Nephron (organoid): Measurements from ENCODE around the gene EEF1G.
"Not testable (repeated sequence)": the region's sequence is repeated elsewhere in the genome, so short reads cannot be mapped to it uniquely, and the experiment has no call there.

ENCODE experiments used
- H3K27ac Mint-ChIP-seq, 3 experiments: 2 replicates each; pipeline ENCODE4 v1.8.0; 2020; ENCODE audit warnings: mixed read lengths in 3 of 3, mild to moderate bottlenecking in 2 of 3, moderate library complexity in 1 of 3
- H3K27me3 Mint-ChIP-seq: 2 replicates; pipeline ENCODE4 v1.8.0; 2021; ENCODE audit warnings: low read depth, mild to moderate bottlenecking, moderate library complexity, mixed read lengths
- H3K36me3 Mint-ChIP-seq: 2 replicates; pipeline ENCODE4 v1.8.0; 2020; ENCODE audit warnings: low read depth, mixed read lengths
- H3K4me1 Mint-ChIP-seq: 2 replicates; pipeline ENCODE4 v1.8.0; 2020; ENCODE audit warnings: mixed read lengths
- H3K4me3 Mint-ChIP-seq, 3 experiments: 2 replicates each; pipeline ENCODE4 v1.8.0; 2020; ENCODE audit warnings: mild to moderate bottlenecking in 3 of 3, mixed read lengths in 3 of 3, moderate library complexity in 2 of 3
- H3K9me3 Mint-ChIP-seq: 2 replicates; pipeline ENCODE4 v1.8.0; 2020; ENCODE audit warnings: mixed read lengths
- TF ChIP-seq, protein P1 (sequence below), 3 experiments: fragments of 200-600 bp; sonication (generic); IDR thresholded peaks; one replicate each; pipeline ENCODE4 v1.5.0; 2021; ENCODE audit warnings: antibody characterized with exemption in 3 of 3; ENCODE audit not compliant: unreplicated experiment in 3 of 3

The EEF1G gene

DNA sequence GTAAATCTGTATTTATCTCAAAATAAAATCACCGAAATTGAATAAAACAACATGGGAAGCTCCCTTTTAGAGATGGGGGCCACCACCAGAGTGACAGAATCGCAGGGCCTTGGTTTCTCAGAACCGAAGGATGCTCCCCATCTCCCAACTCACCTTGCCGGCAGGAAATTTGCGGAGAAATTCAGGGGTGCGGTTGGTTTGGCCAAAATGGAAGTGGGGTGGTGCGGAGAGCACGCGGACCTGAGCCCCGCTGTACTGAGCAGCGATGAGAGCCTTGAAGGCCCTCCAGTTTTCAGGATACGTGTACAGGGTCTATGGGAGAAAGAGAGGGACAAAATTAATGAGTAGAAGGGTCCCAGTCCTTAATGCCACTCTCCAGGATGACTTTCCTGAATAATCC, 1.3 kb downstream of the EEF1G start:
- Mint-ChIP-seq H3K4me3 (peak overlapping the region; percentile 97 to 100 (median 97)), H3K27ac (peak overlapping the region; percentile 31 to 97 (median 97))
- TF ChIP-seq, protein P1, sequence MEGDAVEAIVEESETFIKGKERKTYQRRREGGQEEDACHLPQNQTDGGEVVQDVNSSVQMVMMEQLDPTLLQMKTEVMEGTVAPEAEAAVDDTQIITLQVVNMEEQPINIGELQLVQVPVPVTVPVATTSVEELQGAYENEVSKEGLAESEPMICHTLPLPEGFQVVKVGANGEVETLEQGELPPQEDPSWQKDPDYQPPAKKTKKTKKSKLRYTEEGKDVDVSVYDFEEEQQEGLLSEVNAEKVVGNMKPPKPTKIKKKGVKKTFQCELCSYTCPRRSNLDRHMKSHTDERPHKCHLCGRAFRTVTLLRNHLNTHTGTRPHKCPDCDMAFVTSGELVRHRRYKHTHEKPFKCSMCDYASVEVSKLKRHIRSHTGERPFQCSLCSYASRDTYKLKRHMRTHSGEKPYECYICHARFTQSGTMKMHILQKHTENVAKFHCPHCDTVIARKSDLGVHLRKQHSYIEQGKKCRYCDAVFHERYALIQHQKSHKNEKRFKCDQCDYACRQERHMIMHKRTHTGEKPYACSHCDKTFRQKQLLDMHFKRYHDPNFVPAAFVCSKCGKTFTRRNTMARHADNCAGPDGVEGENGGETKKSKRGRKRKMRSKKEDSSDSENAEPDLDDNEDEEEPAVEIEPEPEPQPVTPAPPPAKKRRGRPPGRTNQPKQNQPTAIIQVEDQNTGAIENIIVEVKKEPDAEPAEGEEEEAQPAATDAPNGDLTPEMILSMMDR (IDR thresholded peaks at IDR 0.05; ENCODE audit: unreplicated experiment in 3 of 3), result no peak

DNA sequence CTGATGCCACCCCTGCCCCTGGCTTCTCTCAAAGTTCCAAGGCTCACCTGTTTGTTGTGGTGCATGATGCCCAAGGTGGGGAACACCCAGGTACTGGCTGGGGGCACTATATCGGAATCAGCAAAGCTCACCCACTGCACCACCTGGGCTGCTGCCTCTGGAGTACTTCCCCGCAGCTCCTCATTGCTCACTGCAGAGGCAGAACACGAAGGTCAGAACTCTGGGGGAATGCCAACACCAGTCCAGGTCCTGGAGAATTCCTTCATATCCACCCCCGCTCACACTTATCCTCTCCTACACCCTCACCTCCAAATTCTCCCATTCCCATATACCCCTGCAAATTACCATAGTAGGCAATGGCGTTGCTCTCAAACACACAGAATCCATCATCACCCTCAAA, 2.2 kb downstream of the EEF1G start:
- Mint-ChIP-seq H3K4me1 (peaks cover 46% of the 10 kb centered on the region), H3K36me3 (peaks cover 65% of the 10 kb centered on the region), H3K4me3 (peak overlapping the region; percentile 28 to 97 (median 57)), H3K27ac (peak overlapping the region in 1 of 3 experiments; percentile 34)
- H3K9me3 Mint-ChIP-seq, H3K27me3 Mint-ChIP-seq: not testable (repeated sequence)

More for the DNA sequence above, 1.3 kb downstream of the EEF1G start:
- no peaks in the 10 kb centered on the region for H3K9me3 Mint-ChIP-seq
- H3K4me1 Mint-ChIP-seq, result peaks cover 54% of the 10 kb centered on the region
- peaks cover 65% of the 10 kb centered on the region for H3K36me3 Mint-ChIP-seq
- H3K27me3 Mint-ChIP-seq, result no peaks in the 10 kb centered on the region

DNA sequence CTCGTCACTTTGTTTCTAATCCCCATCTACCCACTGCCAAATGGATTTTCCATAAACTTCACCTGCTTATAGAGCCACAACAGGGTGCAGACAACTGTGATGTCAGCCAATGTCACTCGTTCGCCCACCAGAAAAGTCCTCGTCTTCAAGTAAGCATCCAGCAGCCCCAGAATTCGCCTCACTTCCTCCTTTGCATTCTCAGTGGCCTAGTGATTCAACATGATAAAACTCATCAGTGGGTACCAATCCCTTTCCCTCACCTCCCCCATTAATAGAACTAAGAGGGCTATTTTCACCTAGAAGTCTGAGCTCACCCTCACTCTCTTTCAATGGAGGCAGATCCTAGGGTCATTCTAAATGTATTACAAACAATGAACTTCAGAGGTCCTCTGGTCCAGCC, 2.8 kb downstream of the EEF1G start:
- H3K9me3 Mint-ChIP-seq, H3K27me3 Mint-ChIP-seq: not testable (repeated sequence)
- Mint-ChIP-seq H3K4me1 (peaks cover 46% of the 10 kb centered on the region), H3K27ac (peak overlapping the region in 1 of 3 experiments; percentile 38), H3K36me3 (peaks cover 68% of the 10 kb centered on the region), H3K4me3 (peak overlapping the region; percentile 31 to 67 (median 57))

DNA sequence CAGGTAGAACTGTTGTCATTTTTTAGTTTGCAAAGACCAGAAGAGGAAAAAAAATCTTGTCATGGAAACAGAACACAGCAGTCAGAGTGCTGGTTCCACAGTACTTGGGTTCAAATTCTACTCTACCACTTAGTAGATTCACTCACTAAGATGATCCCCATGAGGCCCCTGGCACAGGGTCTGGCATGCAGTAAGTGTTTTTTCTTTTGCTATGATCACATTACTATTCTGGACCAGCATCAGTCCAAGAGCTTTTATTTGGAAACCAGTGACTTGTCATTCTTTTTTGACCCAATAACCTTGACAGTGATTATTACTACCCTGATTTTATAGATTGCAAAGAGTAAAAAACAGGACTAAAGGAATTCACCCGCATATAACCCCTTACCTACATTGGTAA, 4.1 kb downstream of the EEF1G start:
- TF ChIP-seq, protein P1 (IDR thresholded peaks at IDR 0.05; ENCODE audit: unreplicated experiment in 3 of 3), result no peak
- H3K36me3 Mint-ChIP-seq, result peaks cover 79% of the 10 kb centered on the region
- no peaks in the 10 kb centered on the region for H3K27me3 Mint-ChIP-seq
- H3K4me3 Mint-ChIP-seq, result peak overlapping the region in 1 of 3 experiments; percentile 28
- peaks cover 40% of the 10 kb centered on the region for H3K4me1 Mint-ChIP-seq
- H3K27ac Mint-ChIP-seq, result no peak overlapping the region
- H3K9me3 Mint-ChIP-seq, result no peaks in the 10 kb centered on the region

DNA sequence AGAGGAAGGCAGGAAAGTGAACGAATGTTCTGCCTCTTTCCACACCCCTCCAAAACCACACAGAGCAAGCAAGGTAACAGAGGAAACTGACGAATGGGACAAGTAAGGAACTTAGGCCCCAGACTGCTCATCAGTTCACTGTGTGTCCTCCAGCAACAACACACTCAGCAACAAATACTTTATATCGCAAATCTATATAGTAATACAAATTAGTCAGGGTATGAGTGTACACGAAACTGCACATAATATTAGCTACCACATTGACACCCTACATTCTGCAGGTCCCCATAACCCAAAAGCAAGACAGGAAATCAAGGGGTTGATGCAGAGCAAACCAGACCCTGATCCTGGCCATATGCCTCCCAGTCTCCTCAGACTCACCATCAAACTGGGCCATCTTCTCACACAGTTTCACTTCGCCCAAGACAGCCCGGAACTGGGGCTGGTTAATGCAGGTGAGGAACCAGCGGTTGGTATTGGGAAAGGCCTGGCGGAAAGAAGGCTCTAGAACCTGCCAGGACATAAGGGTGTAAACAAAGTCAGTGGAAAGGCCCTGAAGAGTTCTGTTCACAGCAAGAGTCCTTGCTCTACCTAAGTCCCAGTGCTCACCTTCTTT, 6.6 kb downstream of the EEF1G start:
- Mint-ChIP-seq H3K27me3 (no peaks in the 10 kb centered on the region), H3K27ac (no peak overlapping the region), H3K4me3 (no peak overlapping the region), H3K9me3 (no peaks in the 10 kb centered on the region), H3K36me3 (peaks cover 76% of the 10 kb centered on the region), H3K4me1 (peaks cover 29% of the 10 kb centered on the region)
- TF ChIP-seq, protein P1 (IDR thresholded peaks at IDR 0.05; ENCODE audit: unreplicated experiment in 3 of 3), result no peak

DNA sequence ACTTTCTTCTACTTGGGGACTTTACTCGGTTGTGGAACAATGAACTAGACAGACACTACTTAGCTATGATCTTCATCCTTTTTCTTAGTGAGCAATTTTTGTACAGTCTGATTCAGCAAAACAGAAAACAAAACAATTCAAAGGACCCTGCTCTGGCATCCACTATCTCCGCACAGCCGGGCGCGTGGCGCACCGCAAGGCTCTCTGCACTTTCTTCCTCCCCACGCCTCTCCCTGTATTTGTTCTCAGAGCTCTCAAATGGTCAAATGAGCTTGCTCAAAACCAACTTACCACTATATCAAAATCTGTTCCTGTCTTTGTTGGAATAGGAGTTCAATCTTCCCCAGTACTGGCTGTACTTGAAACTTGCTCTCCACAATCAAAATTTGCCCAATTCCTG, 7.4 kb downstream of the EEF1G start:
- H3K27me3 Mint-ChIP-seq, result no peaks in the 10 kb centered on the region
- H3K36me3 Mint-ChIP-seq, result peaks cover 74% of the 10 kb centered on the region
- no peak overlapping the region for H3K4me3 Mint-ChIP-seq
- peaks cover 27% of the 10 kb centered on the region for H3K4me1 Mint-ChIP-seq
- H3K27ac Mint-ChIP-seq, result peak overlapping the region in 2 of 3 experiments; percentile 15 to 47
- no peaks in the 10 kb centered on the region for H3K9me3 Mint-ChIP-seq
- TF ChIP-seq, protein P1 (IDR thresholded peaks at IDR 0.05; ENCODE audit: unreplicated experiment in 3 of 3), result no peak

DNA sequence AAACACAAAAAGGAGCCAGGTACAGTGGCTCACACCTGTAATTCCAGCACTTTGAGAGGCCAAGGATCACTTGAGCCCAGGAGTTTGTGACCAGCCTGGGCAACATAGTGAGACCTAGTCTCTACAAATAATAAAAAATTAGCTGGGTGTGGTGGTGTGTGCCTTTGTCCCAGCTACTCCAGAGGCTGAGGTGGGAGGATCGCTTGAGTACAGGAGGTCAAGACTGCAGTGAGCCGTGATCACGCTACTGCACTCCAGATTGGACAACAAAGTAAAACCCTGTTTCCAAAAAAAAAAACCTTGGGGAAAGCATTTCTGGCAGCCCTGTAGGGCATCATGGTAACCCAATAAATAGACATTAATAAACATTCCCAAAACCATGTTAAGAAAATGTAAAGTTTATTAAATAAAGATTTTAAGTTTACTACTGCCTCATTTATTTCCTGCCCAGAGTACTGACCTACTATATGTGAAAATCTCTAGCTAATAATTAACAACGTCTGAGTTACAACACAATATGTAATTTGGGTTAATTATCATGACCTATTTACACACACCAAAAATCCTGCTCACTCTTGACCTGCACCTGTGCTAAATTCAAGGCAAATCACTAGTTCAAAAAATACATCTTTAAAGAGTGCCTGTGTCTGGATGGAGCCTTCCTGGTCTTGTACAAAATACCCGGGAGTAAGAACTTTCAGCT, 8.4 kb downstream of the EEF1G start:
- Mint-ChIP-seq H3K4me3 (no peak overlapping the region), H3K9me3 (no peaks in the 10 kb centered on the region)

DNA sequence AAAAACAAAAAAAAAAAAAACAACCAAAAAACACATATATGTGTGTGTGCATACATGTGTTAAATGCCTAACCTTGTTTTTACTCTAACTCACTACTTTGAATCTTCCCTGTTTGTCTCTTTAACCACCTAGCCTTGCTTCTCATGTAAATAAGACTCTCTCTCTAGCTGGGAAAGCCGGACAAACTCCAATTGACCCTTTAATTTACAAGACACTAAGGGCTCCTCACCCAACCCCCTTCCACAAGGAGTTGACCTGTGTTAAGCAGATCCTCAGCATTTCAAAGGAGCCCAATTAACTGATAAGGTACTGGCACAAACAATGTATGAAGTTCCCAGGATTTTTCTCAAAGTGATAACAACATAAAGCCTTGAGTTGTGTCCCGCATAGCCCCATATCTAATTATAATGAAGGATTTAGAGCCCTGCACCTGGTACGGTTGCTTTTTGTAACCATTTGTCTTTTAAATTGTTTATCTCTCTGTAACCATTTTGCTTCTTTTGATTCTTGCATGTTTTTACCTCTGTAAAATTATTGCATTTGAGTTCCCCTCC, 11.9 kb downstream of the EEF1G start:
- not testable (repeated sequence) for H3K9me3 Mint-ChIP-seq, H3K27me3 Mint-ChIP-seq, H3K4me3 Mint-ChIP-seq
- H3K36me3 Mint-ChIP-seq, result peaks cover 68% of the 10 kb centered on the region
- peaks cover 49% of the 10 kb centered on the region for H3K4me1 Mint-ChIP-seq
- peak overlapping the region; percentile 63 to 84 (median 68) for H3K27ac Mint-ChIP-seq

More for the DNA sequence above, 8.4 kb downstream of the EEF1G start:
- Mint-ChIP-seq H3K27me3 (no peaks in the 10 kb centered on the region), H3K27ac (peak overlapping the region; percentile 16 to 52 (median 47)), H3K36me3 (peaks cover 71% of the 10 kb centered on the region), H3K4me1 (peaks cover 29% of the 10 kb centered on the region)
- TF ChIP-seq, protein P1 (IDR thresholded peaks at IDR 0.05; ENCODE audit: unreplicated experiment in 3 of 3), result no peak
